Activated T-helper 1 cell treated with anti-CD3 and anti-CD28 coated beads, Interleukin-12 subunit alpha, Interleukin-12 subunit beta, Interleukin-2, Interleukin-4 antibody, amounts not matched to agents 30 ng/mL and 10 ng/mL and 1 ng/mL, durations not matched to agents 14 hours and 24 hours and 36 hours (primary cell): ENCODE measurements around the gene PFKFB4. TPM values are rescaled to one million over a fixed set of nuclear protein-coding genes. Genes with fewer than 3 reads are reported as not detected.
"Not testable (repeated sequence)": the region's sequence is repeated elsewhere in the genome, so short reads cannot be mapped to it uniquely, and the experiment has no call there.

Experiments
- DNase-seq: peaks from one replicate; pipeline ENCODE4 v3.0.0; 2021; ENCODE audit warnings: low spot score
- H3K27ac Mint-ChIP-seq: one replicate; pipeline ENCODE4 v1.8.0; 2021; ENCODE audit warnings: mild to moderate bottlenecking, mixed read lengths
- H3K27me3 Mint-ChIP-seq: one replicate; pipeline ENCODE4 v1.8.0; 2022; ENCODE audit warnings: mild to moderate bottlenecking, moderate library complexity, mixed read lengths; ENCODE audit not compliant: insufficient read depth
- H3K36me3 Mint-ChIP-seq: one replicate; pipeline ENCODE4 v1.8.0; 2021; ENCODE audit warnings: low read depth, mixed read lengths
- H3K4me1 Mint-ChIP-seq: one replicate; pipeline ENCODE4 v1.8.0; 2021; ENCODE audit warnings: low read depth, mixed read lengths
- H3K4me3 Mint-ChIP-seq: one replicate; pipeline ENCODE4 v1.8.0; 2021; ENCODE audit warnings: mild to moderate bottlenecking, moderate library complexity, mixed read lengths
- H3K9me3 Mint-ChIP-seq: one replicate; pipeline ENCODE4 v1.8.0; 2021; ENCODE audit warnings: mixed read lengths
- intact Hi-C: fragments of 100-400 bp; cut with micrococcal nuclease; formaldehyde crosslinking; loops from one replicate; pipeline ENCODE4 v1.15.1; 2024
- total RNA-seq: library from RNA; stranded (reverse); gene quantifications from 2 replicates; pipeline ENCODE4 v1.2.3, GENCODE V29; 2022

The PFKFB4 gene
- total RNA-seq, 1 donor from 2014 or later, result 15.5 TPM

DNA sequence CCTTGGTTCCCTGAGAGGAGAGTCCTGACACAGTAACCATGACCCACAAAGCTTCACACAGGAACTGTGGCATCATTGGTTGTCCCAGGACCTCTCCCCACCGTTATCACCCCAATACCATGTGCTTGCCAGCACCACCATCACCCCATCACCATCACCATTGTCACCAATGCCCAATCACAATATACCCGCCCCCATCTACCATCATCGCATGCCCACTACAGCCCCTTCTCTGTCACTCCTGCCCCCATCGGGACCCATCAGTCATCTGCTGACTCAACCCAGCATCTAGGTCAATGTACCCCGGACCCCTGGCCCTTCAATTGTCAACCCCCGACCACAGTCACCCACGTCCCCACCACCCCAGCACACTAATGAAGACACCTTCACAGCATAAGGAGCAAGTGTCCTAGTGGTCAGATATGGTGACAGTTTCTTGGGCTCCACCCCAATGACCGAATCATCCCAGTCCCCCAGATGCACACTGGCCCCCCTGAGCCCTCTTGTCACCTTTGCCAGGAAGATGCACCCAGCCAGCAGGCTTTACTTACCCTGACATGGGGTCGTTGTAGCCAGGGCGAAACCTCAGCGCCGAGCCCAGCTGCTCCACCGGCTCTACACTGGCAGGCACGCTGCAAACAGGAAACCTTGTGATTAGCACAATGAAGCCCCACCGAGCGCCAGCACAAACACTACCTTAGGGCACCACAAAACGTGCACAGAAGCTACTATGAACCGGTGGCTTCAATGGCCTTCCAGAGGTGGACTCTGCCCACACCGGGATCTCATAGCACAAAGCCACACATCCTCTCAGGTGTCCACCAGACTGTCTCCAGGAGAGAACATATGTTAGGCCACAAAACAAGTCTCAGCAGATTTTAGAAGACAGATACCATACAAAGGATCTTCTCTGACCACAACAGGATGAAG, 77.7 kb downstream of the PFKFB4 start:
- no peaks in the 10 kb centered on the region for H3K9me3 Mint-ChIP-seq
- peaks cover 46% of the 10 kb centered on the region for H3K4me1 Mint-ChIP-seq
- peaks cover 14% of the 10 kb centered on the region for H3K36me3 Mint-ChIP-seq
- H3K27me3 Mint-ChIP-seq, result no peaks in the 10 kb centered on the region
- intact Hi-C loops, result loop anchor here (1.0 to 10.0 kb wide), 3 partner anchors 25 to 694 kb away; partner anchors contain the start of genes SHISA5, SLC25A20 and SMARCC1
- H3K27ac Mint-ChIP-seq, result peak overlapping the region; percentile 92
- peak; percentile 50 for DNase-seq
- peak overlapping the region; percentile 78 for H3K4me3 Mint-ChIP-seq

DNA sequence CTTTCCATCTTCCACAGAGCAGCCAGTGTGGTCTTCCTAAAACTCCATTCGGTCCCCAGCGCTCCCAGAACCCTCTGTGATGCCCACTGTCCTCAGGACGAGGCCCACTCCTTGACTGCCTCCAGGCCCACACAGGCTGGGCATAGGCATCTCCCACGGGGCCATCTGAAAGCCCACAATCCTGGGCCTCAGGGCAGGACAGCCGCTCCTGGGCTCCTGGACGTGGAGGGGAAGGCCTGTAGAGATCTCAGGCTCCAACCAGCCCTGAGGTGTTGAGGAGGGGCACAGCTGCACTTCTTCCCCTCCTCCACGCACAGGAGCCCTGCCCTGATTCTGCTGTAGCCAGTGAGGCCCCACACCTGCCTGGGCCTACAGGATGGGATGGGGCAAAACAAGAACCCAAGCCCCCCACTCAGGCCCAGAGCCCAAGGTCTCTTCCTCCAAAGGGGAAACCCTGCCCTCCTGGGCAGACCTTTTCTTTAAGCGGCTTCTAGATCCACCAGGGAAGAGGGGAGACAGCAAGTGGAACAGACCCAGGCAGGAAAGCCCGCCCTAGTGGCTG, 78.6 kb downstream of the PFKFB4 start:
- Mint-ChIP-seq H3K4me1 (peaks cover 54% of the 10 kb centered on the region), H3K4me3 (peak overlapping the region; percentile 78), H3K27me3 (no peaks in the 10 kb centered on the region), H3K36me3 (peaks cover 14% of the 10 kb centered on the region), H3K27ac (peak overlapping the region; percentile 92), H3K9me3 (no peaks in the 10 kb centered on the region)
- DNase-seq, result no peak
- intact Hi-C loops, result loop anchor here (10.0 kb wide), 2 partner anchors 417 to 693 kb away; partner anchors contain the start of genes SLC25A20 and SMARCC1

DNA sequence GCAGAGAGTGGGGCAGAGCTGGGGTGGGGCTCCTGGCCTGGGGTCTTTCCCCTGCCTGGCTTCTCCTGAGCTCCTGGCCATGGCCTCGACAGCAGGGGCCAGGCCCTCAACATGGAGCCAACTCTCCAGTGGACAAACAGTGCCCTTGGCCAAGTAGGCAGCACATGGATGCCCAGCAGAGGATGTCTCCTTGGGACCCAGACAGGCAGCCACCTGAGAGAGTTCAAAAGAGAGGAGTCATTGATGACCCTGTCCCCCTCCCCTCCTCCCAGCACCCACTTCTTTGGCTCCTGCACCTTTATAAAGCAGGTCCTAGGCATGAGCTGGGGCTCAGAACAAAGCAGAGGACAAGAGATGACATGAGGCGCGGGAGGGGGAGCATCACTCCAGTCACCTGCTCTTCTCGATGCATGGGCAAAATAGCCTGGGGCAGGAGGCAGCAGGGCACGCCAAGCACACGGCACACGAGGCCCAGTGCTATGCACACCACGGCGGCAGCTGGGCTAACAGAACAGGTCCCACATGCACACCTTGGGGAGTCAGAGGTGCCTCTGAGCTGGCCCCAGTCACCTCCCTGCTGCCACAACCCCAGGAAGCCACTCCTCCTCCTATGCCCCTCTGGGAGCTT, 80.1 kb downstream of the PFKFB4 start:
- peak overlapping the region; percentile 78 for H3K4me3 Mint-ChIP-seq
- no peaks in the 10 kb centered on the region for H3K27me3 Mint-ChIP-seq
- peaks cover 18% of the 10 kb centered on the region for H3K36me3 Mint-ChIP-seq
- peak overlapping the region; percentile 92 for H3K27ac Mint-ChIP-seq
- H3K4me1 Mint-ChIP-seq, result peaks cover 60% of the 10 kb centered on the region
- H3K9me3 Mint-ChIP-seq, result no peaks in the 10 kb centered on the region
- DNase-seq, result no peak
- intact Hi-C loops, result loop anchor here (10.0 kb wide), 2 partner anchors 418 to 692 kb away; partner anchors contain the start of genes SLC25A20 and SMARCC1

DNA sequence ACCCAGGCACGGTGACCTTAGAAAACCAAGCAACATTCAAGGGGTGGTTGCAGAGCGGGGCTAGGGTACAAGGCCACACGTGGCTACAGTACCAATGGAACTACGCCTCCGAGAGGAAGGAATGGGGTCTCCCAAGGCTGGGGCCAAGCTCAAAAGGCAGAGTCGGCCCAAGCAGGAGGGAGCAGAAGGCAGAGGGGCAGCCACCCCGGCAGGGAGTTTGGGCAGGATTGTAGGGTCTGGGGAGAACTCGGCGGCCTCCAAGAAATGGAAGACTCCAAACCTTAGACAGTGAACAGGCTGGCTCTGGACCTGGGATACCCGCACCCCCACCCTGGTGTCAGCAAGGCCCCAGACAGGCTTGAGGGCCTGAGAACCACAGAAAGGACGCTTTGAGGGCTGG, 81.4 kb downstream of the PFKFB4 start:
- intact Hi-C loops, result loop anchor here (10.0 kb wide), 2 partner anchors 420 to 690 kb away; partner anchors contain the start of genes SLC25A20 and SMARCC1
- Mint-ChIP-seq H3K4me1 (peaks cover 61% of the 10 kb centered on the region), H3K9me3 (no peaks in the 10 kb centered on the region), H3K4me3 (no peak overlapping the region), H3K27ac (peak overlapping the region; percentile 82), H3K27me3 (no peaks in the 10 kb centered on the region), H3K36me3 (peaks cover 18% of the 10 kb centered on the region)
- DNase-seq, result no peak

DNA sequence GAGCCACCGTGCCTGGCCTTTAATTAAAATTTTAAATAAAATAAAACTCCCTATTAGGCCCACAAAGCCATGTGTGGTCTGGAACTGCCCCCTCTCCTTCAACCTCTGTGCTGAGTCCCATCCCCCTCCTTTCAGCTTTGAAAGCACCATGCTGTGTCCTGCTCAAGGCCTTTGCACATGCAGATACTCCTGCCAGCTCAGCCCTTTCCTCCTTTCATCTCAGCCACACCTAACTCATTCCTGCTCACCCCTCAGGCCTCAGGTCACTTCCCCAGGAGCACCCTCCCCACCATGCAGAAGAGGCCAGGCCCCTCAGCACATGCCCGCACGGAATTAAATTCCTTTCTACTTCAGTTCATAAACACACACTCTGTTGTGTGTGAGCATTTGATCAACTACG, 82.0 kb downstream of the PFKFB4 start:
- intact Hi-C loops, result loop anchor here (5.0 to 10.0 kb wide), 3 partner anchors 37 to 690 kb away; partner anchors contain the start of genes SLC25A20 and SMARCC1
- H3K4me1 Mint-ChIP-seq, result peaks cover 63% of the 10 kb centered on the region
- H3K27ac Mint-ChIP-seq, result peak overlapping the region; percentile 82
- DNase-seq, result no peak
- H3K9me3 Mint-ChIP-seq, result no peaks in the 10 kb centered on the region
- H3K36me3 Mint-ChIP-seq, result peaks cover 21% of the 10 kb centered on the region
- peak overlapping the region; percentile 51 for H3K4me3 Mint-ChIP-seq
- H3K27me3 Mint-ChIP-seq, result no peaks in the 10 kb centered on the region

DNA sequence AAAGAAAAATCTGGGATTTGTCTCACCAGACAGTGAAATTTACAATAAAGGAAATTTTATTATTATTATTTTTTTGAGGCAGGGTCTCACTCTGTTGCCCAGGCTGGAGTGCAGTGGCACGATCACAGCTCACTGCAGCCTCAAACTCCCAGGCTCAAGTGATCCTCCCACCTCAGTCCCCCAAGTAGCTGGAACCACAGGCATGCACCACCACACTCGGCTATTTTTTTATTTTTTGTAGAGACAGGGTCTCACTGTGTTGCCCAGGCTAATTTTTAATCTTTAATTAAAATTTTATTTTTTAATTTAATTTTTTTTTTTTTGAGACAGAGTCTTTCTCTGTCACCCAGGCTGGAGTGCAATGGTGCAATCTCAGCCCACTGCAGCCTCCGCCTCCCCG, 82.6 kb downstream of the PFKFB4 start:
- H3K4me3 Mint-ChIP-seq, H3K27me3 Mint-ChIP-seq, DNase-seq, H3K9me3 Mint-ChIP-seq: not testable (repeated sequence)
- peaks cover 24% of the 10 kb centered on the region for H3K36me3 Mint-ChIP-seq
- intact Hi-C loops, result loop anchor here (5.0 to 10.0 kb wide), 3 partner anchors 37 to 689 kb away; partner anchors contain the start of genes SLC25A20 and SMARCC1
- H3K27ac Mint-ChIP-seq, result peak overlapping the region; percentile 95
- H3K4me1 Mint-ChIP-seq, result peaks cover 64% of the 10 kb centered on the region

DNA sequence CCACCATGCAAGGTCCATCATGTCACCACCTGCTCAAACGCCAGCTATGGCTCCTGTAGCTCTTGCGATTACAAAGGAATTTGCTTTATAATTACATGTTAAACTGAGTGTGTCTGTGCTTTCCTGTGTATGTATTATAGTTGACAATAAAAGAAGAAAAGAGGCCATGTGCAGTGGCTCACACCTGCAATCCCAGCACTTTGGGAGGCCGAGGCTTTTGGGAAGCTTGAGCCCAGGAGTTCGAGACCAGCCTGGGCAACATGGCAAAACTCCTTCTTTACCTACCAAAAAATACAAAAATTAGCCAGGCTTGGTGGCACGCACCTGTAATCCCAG, 83.0 kb downstream of the PFKFB4 start:
- peaks cover 64% of the 10 kb centered on the region for H3K4me1 Mint-ChIP-seq
- DNase-seq, result no peak
- intact Hi-C loops, result loop anchor here (1.0 to 10.0 kb wide), 9 partner anchors 8 to 689 kb away; partner anchors contain the start of genes ATRIP, SHISA5, SLC25A20 and SLC26A6
- peak overlapping the region; percentile 82 for H3K4me3 Mint-ChIP-seq
- peaks cover 29% of the 10 kb centered on the region for H3K36me3 Mint-ChIP-seq
- peak overlapping the region; percentile 95 for H3K27ac Mint-ChIP-seq
- H3K27me3 Mint-ChIP-seq, result no peaks in the 10 kb centered on the region
- no peaks in the 10 kb centered on the region for H3K9me3 Mint-ChIP-seq

DNA sequence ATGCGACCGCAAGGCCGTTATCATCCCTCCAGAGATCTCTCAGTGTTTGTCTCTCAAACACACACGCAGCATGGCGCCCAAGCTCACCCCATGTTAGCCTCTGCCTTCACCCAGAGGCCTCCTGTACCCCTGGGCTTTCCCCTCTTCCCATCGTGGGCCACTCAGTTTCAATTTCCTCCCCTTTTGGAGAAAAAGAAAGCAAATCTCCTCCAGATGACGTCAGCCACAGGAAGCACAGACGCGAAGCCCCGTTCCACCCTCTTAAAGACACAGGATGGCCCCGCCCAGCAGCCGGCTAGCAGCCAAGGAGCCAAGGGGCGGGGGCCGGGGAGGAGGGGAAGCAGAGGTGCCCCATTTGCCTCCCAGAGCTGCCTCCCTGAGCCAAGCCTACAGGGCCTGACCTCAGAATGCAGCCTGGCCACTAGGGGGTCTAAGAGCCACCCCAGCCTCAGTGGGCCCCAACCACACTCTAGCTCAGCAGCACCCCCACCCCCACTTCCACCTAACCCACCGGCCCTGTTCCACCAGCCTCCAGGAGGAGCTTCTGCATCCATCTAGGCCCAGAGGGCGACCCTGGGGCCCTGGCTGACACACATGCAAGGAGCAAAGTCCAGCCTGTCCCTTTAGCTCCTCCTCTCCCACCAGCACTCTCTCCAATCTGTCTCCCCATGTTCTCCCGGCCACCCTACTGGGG, 83.5 kb downstream of the PFKFB4 start:
- H3K27ac Mint-ChIP-seq, result peak overlapping the region; percentile 95
- peak; percentile 94 for DNase-seq
- no peaks in the 10 kb centered on the region for H3K9me3 Mint-ChIP-seq
- peaks cover 30% of the 10 kb centered on the region for H3K36me3 Mint-ChIP-seq
- H3K4me1 Mint-ChIP-seq, result peaks cover 64% of the 10 kb centered on the region
- no peaks in the 10 kb centered on the region for H3K27me3 Mint-ChIP-seq
- intact Hi-C loops, result loop anchor here (1.0 to 10.0 kb wide), 9 partner anchors 8 to 688 kb away; partner anchors contain the start of genes ATRIP, SHISA5, SLC25A20 and SLC26A6
- H3K4me3 Mint-ChIP-seq, result peak overlapping the region; percentile 82

DNA sequence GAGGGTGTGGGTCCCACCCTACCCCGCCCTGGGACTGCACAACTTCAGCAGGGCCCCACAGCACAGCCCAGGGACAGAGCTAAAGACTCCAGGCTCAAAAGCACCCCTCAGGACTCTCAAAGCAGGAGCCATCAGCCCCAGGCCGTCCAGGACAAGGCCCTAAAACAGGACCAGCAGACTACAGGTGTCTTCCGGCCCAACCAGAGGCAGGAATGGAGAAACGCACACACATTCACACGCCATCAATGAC, 84.0 kb downstream of the PFKFB4 start:
- H3K36me3 Mint-ChIP-seq, result peaks cover 31% of the 10 kb centered on the region
- peaks cover 64% of the 10 kb centered on the region for H3K4me1 Mint-ChIP-seq
- H3K27ac Mint-ChIP-seq, result peak overlapping the region; percentile 95
- H3K27me3 Mint-ChIP-seq, result no peaks in the 10 kb centered on the region
- H3K4me3 Mint-ChIP-seq, result peak overlapping the region; percentile 82
- intact Hi-C loops, result loop anchor here (5.0 to 10.0 kb wide), 3 partner anchors 35 to 688 kb away; partner anchors contain the start of genes SLC25A20 and SMARCC1
- DNase-seq, result no peak
- H3K9me3 Mint-ChIP-seq, result no peaks in the 10 kb centered on the region

DNA sequence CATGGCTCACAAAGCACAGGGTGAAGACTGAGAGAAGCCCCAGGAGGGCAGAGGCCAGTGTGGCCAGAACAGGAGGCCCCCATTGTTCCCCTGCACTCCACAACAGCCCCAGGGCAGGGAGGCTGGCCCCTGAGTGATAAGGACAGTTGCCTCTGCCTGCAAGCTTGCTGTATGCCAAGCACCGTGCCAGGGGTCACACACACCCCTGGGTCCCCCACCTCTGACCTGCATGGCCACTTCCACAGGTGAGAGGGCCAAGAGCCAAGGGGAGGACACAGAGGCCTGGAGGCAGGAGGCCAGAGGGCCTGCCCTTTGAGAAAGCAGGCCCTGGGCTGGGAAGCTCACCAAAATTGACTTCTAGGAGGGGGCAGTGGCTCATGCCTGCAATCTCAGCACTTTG, 86.3 kb downstream of the PFKFB4 start:
- no peak for DNase-seq
- Mint-ChIP-seq H3K27me3 (no peaks in the 10 kb centered on the region), H3K9me3 (no peaks in the 10 kb centered on the region), H3K4me3 (peak overlapping the region; percentile 93), H3K4me1 (peaks cover 63% of the 10 kb centered on the region), H3K36me3 (peaks cover 45% of the 10 kb centered on the region), H3K27ac (peak overlapping the region; percentile 80)
- intact Hi-C loops, result loop anchor here (5.0 to 10.0 kb wide), 3 partner anchors 33 to 685 kb away; partner anchors contain the start of genes SLC25A20 and SMARCC1

DNA sequence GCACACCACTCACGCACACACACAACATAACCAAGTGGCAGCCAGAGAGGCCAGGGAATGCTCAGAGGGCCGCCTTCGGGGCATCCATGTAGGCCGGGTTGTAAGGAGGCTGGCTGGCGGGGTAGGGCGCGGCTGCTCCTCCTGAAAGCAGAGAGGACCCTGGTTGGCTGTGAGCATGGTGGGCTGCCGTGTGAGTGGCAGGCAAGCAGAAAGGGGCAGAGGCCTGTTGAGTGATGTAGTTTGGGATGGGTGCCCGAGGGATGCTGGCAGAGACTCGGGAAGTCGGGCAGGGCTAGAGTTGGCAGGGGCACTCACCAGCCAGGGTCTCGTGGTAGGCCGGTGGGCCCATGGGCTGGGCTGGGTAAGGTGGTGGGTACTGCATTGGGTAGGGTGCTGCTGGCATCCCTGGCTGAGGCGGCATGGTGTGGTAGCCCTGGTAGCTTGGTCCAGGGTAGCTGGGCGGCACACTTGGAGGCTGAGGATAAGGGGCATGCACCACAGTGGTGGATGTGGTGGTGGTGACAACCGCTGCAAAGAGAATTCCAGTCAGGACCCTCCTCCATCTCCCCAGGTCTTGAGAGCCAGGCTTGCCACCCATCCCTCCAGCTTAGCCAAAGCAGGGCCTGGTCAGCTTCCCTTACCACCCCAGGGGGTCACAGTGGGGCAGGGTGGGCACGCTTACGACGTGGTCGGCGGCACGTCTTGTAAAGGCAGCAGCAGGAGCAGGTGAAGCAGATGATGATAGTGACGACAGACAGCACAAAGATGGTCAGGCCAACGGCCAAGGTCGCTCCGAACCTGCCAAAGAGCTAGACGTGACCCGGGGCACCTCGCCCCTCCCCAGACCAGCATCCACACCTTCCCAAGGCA, 87.3 kb downstream of the PFKFB4 start:
- no peaks in the 10 kb centered on the region for H3K9me3 Mint-ChIP-seq
- intact Hi-C loops, result loop anchor here (5.0 kb wide), 1 partner anchor 1473 kb away; the partner anchor contains the start of gene RBM6
- no peak for DNase-seq
- peaks cover 58% of the 10 kb centered on the region for H3K4me1 Mint-ChIP-seq
- H3K36me3 Mint-ChIP-seq, result peaks cover 38% of the 10 kb centered on the region
- peak overlapping the region; percentile 93 for H3K4me3 Mint-ChIP-seq
- no peaks in the 10 kb centered on the region for H3K27me3 Mint-ChIP-seq
- H3K27ac Mint-ChIP-seq, result peak overlapping the region; percentile 80
